Measurements from ENCODE around the gene C1orf21. TPM values are rescaled to one million over a fixed set of nuclear protein-coding genes. Genes with fewer than 3 reads are reported as not detected.

Gene C1orf21
- total RNA-seq, 1 donor from 2014 or later, result 2.6 TPM

DNA sequence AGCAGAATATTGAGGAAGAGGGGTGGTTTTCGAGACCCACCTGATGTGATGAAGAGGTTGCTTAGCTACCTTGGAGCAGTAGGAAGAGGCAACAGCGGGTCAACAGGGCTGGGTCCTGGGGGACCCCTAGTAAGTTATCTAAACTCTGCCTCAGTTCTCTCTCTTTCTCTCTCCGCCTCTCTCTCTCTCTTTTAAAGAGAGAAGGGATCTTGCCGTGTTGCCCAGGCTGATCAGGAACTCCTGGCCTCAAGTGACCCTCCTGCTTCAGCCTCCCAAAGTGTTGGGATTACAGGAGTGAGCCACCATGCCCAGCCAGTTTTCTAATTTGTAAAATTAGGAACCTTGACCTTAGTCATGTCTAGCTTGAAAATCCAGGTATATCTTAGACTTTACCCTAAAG, 77.9 kb downstream of the C1orf21 start:
- Histone ChIP-seq H3K4me3 (ENCODE audit: low read depth, low read length) (no peak overlapping the region), H3K27me3 (ENCODE audit: control insufficient read depth, insufficient read depth, low read length) (no peaks in the 10 kb centered on the region), H3K36me3 (ENCODE audit: control insufficient read depth, insufficient read depth, low read length) (no peaks in the 10 kb centered on the region)
- DNase-seq (ENCODE audit: low read depth), result no peak
- no peak for TF ChIP-seq CTCF (IDR thresholded peaks at IDR 0.05; ENCODE audit: insufficient read depth, low read length, poor library complexity, severe bottlenecking)

GRCh38 chr1:184465489-184466146, 78.8 kb downstream of the C1orf21 start:
- DNase-seq (ENCODE audit: low read depth), result no peak
- no peak for TF ChIP-seq CTCF (IDR thresholded peaks at IDR 0.05; ENCODE audit: insufficient read depth, low read length, poor library complexity, severe bottlenecking)

GRCh38 chr1:184467295-184467694, 80.5 kb downstream of the C1orf21 start:
- no peak for DNase-seq (ENCODE audit: low read depth)
- TF ChIP-seq CTCF (IDR thresholded peaks at IDR 0.05; ENCODE audit: insufficient read depth, low read length, poor library complexity, severe bottlenecking), result no peak
- H3K36me3 ChIP-seq (ENCODE audit: control insufficient read depth, insufficient read depth, low read length), result no peaks in the 10 kb centered on the region
- H3K4me3 ChIP-seq (ENCODE audit: low read depth, low read length), result no peak overlapping the region
- H3K27me3 ChIP-seq (ENCODE audit: control insufficient read depth, insufficient read depth, low read length), result no peaks in the 10 kb centered on the region

More at GRCh38 chr1:184465489-184466146, 78.8 kb downstream of the C1orf21 start:
- H3K36me3 ChIP-seq (ENCODE audit: control insufficient read depth, insufficient read depth, low read length), result no peaks in the 10 kb centered on the region
- no peaks in the 10 kb centered on the region for H3K27me3 ChIP-seq (ENCODE audit: control insufficient read depth, insufficient read depth, low read length)
- no peak overlapping the region for H3K4me3 ChIP-seq (ENCODE audit: low read depth, low read length)

DNA sequence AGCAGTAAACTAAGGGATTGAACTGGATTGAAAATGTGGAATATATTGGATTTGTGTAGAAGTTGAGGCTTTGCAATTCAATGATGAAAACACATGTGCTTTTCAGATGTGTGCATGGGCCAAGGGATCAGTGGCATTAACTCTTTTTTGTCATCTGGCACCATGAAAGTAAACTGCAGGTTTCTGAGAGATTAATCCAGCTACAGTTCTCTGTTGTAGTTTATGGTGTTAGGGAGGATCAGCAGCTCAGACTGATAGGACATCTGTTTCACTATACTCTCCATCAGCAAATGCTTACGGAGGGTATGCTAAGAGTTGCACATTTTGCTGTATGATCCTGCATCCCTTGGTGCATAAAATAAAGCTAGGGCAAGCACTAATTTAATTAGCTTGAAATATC, 82.6 kb downstream of the C1orf21 start:
- Histone ChIP-seq H3K36me3 (ENCODE audit: control insufficient read depth, insufficient read depth, low read length) (no peaks in the 10 kb centered on the region), H3K4me3 (ENCODE audit: low read depth, low read length) (no peak overlapping the region), H3K27me3 (ENCODE audit: control insufficient read depth, insufficient read depth, low read length) (no peaks in the 10 kb centered on the region)
- no peak for TF ChIP-seq CTCF (IDR thresholded peaks at IDR 0.05; ENCODE audit: insufficient read depth, low read length, poor library complexity, severe bottlenecking)
- DNase-seq (ENCODE audit: low read depth), result no peak

GRCh38 chr1:184471686-184472085, 84.9 kb downstream of the C1orf21 start:
- no peaks in the 10 kb centered on the region for H3K27me3 ChIP-seq (ENCODE audit: control insufficient read depth, insufficient read depth, low read length)
- DNase-seq (ENCODE audit: low read depth), result no peak
- no peak overlapping the region for H3K4me3 ChIP-seq (ENCODE audit: low read depth, low read length)
- no peak for TF ChIP-seq CTCF (IDR thresholded peaks at IDR 0.05; ENCODE audit: insufficient read depth, low read length, poor library complexity, severe bottlenecking)
- H3K36me3 ChIP-seq (ENCODE audit: control insufficient read depth, insufficient read depth, low read length), result no peaks in the 10 kb centered on the region

GRCh38 chr1:184472136-184472535, 85.3 kb downstream of the C1orf21 start:
- no peaks in the 10 kb centered on the region for H3K36me3 ChIP-seq (ENCODE audit: control insufficient read depth, insufficient read depth, low read length)
- no peaks in the 10 kb centered on the region for H3K27me3 ChIP-seq (ENCODE audit: control insufficient read depth, insufficient read depth, low read length)
- no peak overlapping the region for H3K4me3 ChIP-seq (ENCODE audit: low read depth, low read length)
- no peak for TF ChIP-seq CTCF (IDR thresholded peaks at IDR 0.05; ENCODE audit: insufficient read depth, low read length, poor library complexity, severe bottlenecking)
- no peak for DNase-seq (ENCODE audit: low read depth)
